ENCODE data around the gene LINC00237.

Gene LINC00237

DNA sequence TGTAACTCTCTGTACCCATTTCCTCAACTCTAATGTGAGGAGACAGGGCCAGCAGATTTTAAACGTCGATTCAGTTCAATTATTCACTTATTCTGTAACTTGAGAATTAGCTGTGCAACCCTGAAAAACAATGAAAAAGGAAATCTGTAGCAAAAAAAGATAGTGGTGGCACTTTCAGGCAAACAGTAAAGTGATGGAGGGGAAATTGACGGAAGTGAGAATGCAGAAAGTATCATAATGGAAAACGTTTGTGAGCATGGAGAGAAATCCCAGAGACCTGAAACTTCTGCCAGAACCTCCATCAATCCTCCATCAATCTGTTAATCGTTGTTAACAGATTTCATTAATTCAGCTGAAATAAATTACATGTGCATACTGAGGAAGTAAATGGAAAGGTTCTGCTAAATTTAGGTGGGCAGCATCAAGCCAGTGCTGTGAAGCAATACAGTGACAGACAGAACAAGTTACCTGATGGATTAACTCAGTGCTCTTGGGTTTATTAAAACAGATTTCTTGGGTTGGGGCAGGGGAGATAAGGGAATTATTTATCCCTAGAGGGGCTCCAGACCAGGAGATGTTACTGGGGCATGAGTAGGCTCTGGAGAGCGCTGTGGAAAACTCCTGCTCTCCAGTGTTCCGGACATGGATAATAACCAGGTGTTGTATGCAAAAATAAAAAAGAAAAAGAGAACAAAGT, 37.2 kb upstream of the LINC00237 start:
- H3K4me3 ChIP-seq (ENCODE audit: low read length): no peak overlapping the region
- no peak overlapping the region for H3K27ac ChIP-seq (ENCODE audit: low read length)
- H4K20me1 ChIP-seq (ENCODE audit: insufficient read depth, low read length): no peaks in the 10 kb centered on the region
- no peak overlapping the region for H2AFZ ChIP-seq (ENCODE audit: low read depth, low read length)
- TF ChIP-seq, protein P1, sequence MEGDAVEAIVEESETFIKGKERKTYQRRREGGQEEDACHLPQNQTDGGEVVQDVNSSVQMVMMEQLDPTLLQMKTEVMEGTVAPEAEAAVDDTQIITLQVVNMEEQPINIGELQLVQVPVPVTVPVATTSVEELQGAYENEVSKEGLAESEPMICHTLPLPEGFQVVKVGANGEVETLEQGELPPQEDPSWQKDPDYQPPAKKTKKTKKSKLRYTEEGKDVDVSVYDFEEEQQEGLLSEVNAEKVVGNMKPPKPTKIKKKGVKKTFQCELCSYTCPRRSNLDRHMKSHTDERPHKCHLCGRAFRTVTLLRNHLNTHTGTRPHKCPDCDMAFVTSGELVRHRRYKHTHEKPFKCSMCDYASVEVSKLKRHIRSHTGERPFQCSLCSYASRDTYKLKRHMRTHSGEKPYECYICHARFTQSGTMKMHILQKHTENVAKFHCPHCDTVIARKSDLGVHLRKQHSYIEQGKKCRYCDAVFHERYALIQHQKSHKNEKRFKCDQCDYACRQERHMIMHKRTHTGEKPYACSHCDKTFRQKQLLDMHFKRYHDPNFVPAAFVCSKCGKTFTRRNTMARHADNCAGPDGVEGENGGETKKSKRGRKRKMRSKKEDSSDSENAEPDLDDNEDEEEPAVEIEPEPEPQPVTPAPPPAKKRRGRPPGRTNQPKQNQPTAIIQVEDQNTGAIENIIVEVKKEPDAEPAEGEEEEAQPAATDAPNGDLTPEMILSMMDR (IDR thresholded peaks at IDR 0.05; ENCODE audit: low read depth, low read length): no peak
- no peak for TF ChIP-seq EZH2phosphoT487 (IDR thresholded peaks at IDR 0.05; ENCODE audit: low read depth)
- no peaks in the 10 kb centered on the region for H3K9me3 ChIP-seq (ENCODE audit: insufficient read depth, low read length)
- H3K27me3 ChIP-seq (ENCODE audit: low read depth, low read length): no peaks in the 10 kb centered on the region
- H3K36me3 ChIP-seq (replicated peaks; ENCODE audit: low read depth, low read length): no peaks in the 10 kb centered on the region
- no peak overlapping the region for H3K9ac ChIP-seq (ENCODE audit: low read length)
- no peak overlapping the region for H3K4me2 ChIP-seq (ENCODE audit: low read length)
- H3K79me2 ChIP-seq (ENCODE audit: low read length): no peaks in the 10 kb centered on the region
- peaks cover 10% of the 10 kb centered on the region for H3K4me1 ChIP-seq (ENCODE audit: low read length)

DNA sequence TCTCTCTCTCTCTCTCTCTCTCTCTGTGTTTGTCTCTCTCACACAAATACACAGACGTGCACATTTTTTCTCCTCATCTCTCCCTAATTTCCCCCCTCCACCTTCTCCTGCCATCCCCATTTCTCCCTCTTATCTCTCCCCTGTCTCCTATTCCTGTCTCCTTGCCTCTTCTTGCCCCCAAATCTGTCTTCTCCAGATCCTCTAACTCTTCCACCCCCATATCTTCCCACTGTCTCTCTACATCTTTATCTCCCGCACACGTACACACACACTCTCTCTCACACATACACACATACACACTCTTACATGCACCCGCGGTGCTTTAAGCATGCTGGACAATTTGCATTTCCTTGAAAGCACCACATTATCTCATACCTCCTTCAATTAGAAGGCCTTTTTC, 35.7 kb upstream of the LINC00237 start:
- no peaks in the 10 kb centered on the region for H3K36me3 ChIP-seq (replicated peaks; ENCODE audit: low read depth, low read length)
- H3K27me3 ChIP-seq (ENCODE audit: low read depth, low read length): no peaks in the 10 kb centered on the region
- H3K4me1 ChIP-seq (ENCODE audit: low read length): peaks cover 10% of the 10 kb centered on the region
- H2AFZ ChIP-seq (ENCODE audit: low read depth, low read length): no peak overlapping the region
- no peaks in the 10 kb centered on the region for H4K20me1 ChIP-seq (ENCODE audit: insufficient read depth, low read length)
- no peak overlapping the region for H3K4me2 ChIP-seq (ENCODE audit: low read length)
- TF ChIP-seq, protein P1 (IDR thresholded peaks at IDR 0.05; ENCODE audit: low read depth, low read length): no peak
- no peak for TF ChIP-seq EZH2phosphoT487 (IDR thresholded peaks at IDR 0.05; ENCODE audit: low read depth)
- no peak overlapping the region for H3K9ac ChIP-seq (ENCODE audit: low read length)
- no peak overlapping the region for H3K4me3 ChIP-seq (ENCODE audit: low read length)
- H3K79me2 ChIP-seq (ENCODE audit: low read length): no peaks in the 10 kb centered on the region
- H3K9me3 ChIP-seq (ENCODE audit: insufficient read depth, low read length): no peaks in the 10 kb centered on the region
- H3K27ac ChIP-seq (ENCODE audit: low read length): no peak overlapping the region

DNA sequence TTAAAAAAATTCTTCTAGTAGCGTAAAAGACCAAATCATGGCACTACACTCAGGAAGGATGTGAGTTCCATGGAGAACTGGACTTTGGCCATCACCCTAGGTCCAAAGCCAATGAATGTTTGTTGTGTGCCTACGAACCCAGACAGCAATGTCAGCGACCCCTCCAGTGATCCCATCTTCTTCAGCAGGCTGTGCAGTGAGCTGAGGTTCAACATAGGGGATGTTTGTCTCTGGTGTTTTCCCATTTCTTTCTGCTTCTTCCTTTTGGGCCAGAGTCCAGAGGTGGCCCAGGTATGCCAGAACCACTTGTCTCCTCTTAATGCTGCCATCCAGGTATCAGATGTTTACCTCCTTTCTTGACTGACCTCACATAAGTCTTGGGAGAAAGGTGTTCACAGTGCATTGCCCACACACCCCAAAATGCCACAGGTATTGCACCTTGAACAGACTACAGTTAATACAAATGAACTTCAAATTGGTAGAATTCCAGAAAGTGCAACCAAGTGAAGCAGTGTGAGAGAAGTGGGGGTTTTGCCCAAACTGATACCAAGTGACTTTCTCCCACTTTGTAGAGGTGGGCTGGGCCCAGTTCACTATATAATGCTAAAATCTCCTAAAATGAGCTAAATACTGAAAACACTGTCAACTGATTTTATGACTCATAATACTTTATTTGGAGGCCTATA, 33.9 kb upstream of the LINC00237 start:
- H3K27ac ChIP-seq (ENCODE audit: low read length): no peak overlapping the region
- H2AFZ ChIP-seq (ENCODE audit: low read depth, low read length): no peak overlapping the region
- H3K4me2 ChIP-seq (ENCODE audit: low read length): no peak overlapping the region
- TF ChIP-seq, protein P1 (IDR thresholded peaks at IDR 0.05; ENCODE audit: low read depth, low read length): no peak
- TF ChIP-seq EZH2phosphoT487 (IDR thresholded peaks at IDR 0.05; ENCODE audit: low read depth): no peak
- no peaks in the 10 kb centered on the region for H3K36me3 ChIP-seq (replicated peaks; ENCODE audit: low read depth, low read length)
- no peaks in the 10 kb centered on the region for H4K20me1 ChIP-seq (ENCODE audit: insufficient read depth, low read length)
- H3K4me1 ChIP-seq (ENCODE audit: low read length): peaks cover 10% of the 10 kb centered on the region
- H3K79me2 ChIP-seq (ENCODE audit: low read length): no peaks in the 10 kb centered on the region
- H3K9me3 ChIP-seq (ENCODE audit: insufficient read depth, low read length): no peaks in the 10 kb centered on the region
- H3K9ac ChIP-seq (ENCODE audit: low read length): no peak overlapping the region
- H3K27me3 ChIP-seq (ENCODE audit: low read depth, low read length): no peaks in the 10 kb centered on the region
- H3K4me3 ChIP-seq (ENCODE audit: low read length): no peak overlapping the region

DNA sequence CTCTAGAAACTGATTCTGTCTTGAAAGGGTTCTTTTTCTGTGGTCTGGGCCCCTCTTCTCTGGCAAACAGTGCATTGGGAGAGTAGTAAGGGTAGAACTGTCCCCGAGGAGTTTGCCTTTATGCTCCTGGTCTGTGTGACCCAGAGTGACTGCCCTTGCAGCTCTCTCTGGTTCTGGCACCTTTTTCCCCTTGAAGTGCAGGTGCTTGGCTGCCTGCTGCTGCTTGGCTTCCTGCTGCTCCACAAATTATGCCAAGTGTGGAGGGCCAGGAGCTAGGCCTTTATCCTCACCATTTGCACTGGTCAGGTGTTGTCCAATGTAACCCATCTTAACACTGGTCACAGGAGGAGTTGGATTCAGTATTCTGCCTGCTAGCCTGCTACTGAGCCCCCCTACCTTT, 30.9 kb upstream of the LINC00237 start:
- Histone ChIP-seq H3K36me3 (replicated peaks; ENCODE audit: low read depth, low read length) (no peaks in the 10 kb centered on the region), H3K4me3 (ENCODE audit: low read length) (no peak overlapping the region), H3K27ac (ENCODE audit: low read length) (no peak overlapping the region), H3K4me1 (ENCODE audit: low read length) (no peaks in the 10 kb centered on the region), H3K79me2 (ENCODE audit: low read length) (no peaks in the 10 kb centered on the region), H4K20me1 (ENCODE audit: insufficient read depth, low read length) (no peaks in the 10 kb centered on the region), H3K4me2 (ENCODE audit: low read length) (no peak overlapping the region), H3K9me3 (ENCODE audit: insufficient read depth, low read length) (no peaks in the 10 kb centered on the region), H2AFZ (ENCODE audit: low read depth, low read length) (no peak overlapping the region), H3K27me3 (ENCODE audit: low read depth, low read length) (no peaks in the 10 kb centered on the region), H3K9ac (ENCODE audit: low read length) (no peak overlapping the region)
- no peak for TF ChIP-seq EZH2phosphoT487 (IDR thresholded peaks at IDR 0.05; ENCODE audit: low read depth)
- TF ChIP-seq, protein P1 (IDR thresholded peaks at IDR 0.05; ENCODE audit: low read depth, low read length): no peak

All from OCI-LY3 (cell line).